ENCODE measurements around the gene GH1.

GRCh38 chr17:63925615-63926014, 7.0 kb upstream of the GH1 start:
- TF ChIP-seq, protein P1, sequence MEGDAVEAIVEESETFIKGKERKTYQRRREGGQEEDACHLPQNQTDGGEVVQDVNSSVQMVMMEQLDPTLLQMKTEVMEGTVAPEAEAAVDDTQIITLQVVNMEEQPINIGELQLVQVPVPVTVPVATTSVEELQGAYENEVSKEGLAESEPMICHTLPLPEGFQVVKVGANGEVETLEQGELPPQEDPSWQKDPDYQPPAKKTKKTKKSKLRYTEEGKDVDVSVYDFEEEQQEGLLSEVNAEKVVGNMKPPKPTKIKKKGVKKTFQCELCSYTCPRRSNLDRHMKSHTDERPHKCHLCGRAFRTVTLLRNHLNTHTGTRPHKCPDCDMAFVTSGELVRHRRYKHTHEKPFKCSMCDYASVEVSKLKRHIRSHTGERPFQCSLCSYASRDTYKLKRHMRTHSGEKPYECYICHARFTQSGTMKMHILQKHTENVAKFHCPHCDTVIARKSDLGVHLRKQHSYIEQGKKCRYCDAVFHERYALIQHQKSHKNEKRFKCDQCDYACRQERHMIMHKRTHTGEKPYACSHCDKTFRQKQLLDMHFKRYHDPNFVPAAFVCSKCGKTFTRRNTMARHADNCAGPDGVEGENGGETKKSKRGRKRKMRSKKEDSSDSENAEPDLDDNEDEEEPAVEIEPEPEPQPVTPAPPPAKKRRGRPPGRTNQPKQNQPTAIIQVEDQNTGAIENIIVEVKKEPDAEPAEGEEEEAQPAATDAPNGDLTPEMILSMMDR (conservative IDR thresholded peaks at IDR 0.05; ENCODE audit: low read length), result no peak
- no peak for TF ChIP-seq EZH2phosphoT487 (IDR thresholded peaks at IDR 0.05; ENCODE audit: borderline replicate concordance)
